HL-60 (cell line): Measurements from ENCODE around the gene OR10A4.
"Not testable (repeated sequence)": the region's sequence is repeated elsewhere in the genome, so short reads cannot be mapped to it uniquely, and the experiment has no call there.

Experiments
- DNase-seq, 2 experiments: peaks; one replicate each; pipeline ENCODE4 v3.0.0-alpha.2; 2010 to 2020; ENCODE audit warnings: low read depth in 1 of 2, low spot score in 1 of 2
- H3K27ac ChIP-seq: fragments of 250-450 bp; sonication (Bioruptor Pico); replicated peaks from 2 replicates; pipeline ENCODE4 v1.5.1; 2020; ENCODE audit warnings: mild to moderate bottlenecking, moderate library complexity
- H3K27me3 ChIP-seq: fragments of 250-450 bp; sonication (Bioruptor Pico); 2 replicates; pipeline ENCODE4 v1.5.1; 2021; ENCODE audit warnings: mild to moderate bottlenecking, moderate library complexity; ENCODE audit not compliant: insufficient read depth, poor library complexity, severe bottlenecking
- H3K4me3 ChIP-seq: replicated peaks from 2 replicates; pipeline ENCODE4 v1.5.1; 2011; ENCODE audit warnings: mild to moderate bottlenecking, control low read depth, low read length; ENCODE audit not compliant: insufficient read depth
- GABPA ChIP-seq: IDR thresholded peaks from 2 replicates; pipeline ENCODE4 v1.6.1; 2012; ENCODE audit warnings: low read depth
- POLR2AphosphoS5 ChIP-seq: IDR thresholded peaks from 2 replicates; pipeline ENCODE4 v1.6.1; 2012; ENCODE audit warnings: low read depth
- SPI1 ChIP-seq: IDR thresholded peaks from 2 replicates; pipeline ENCODE4 v1.6.1; 2012; ENCODE audit warnings: low read depth, mild to moderate bottlenecking, borderline replicate concordance
- TF ChIP-seq, protein P1 (sequence below): IDR thresholded peaks from one replicate; pipeline ENCODE4 v1.5.1; 2011; ENCODE audit warnings: low read length, control low read depth, inconsistent platforms; ENCODE audit not compliant: insufficient read depth
- TF ChIP-seq, protein P2 (sequence below): IDR thresholded peaks from 2 replicates; pipeline ENCODE4 v1.6.1; 2012; ENCODE audit warnings: low read depth; ENCODE audit not compliant: insufficient replicate concordance

Gene OR10A4

DNA sequence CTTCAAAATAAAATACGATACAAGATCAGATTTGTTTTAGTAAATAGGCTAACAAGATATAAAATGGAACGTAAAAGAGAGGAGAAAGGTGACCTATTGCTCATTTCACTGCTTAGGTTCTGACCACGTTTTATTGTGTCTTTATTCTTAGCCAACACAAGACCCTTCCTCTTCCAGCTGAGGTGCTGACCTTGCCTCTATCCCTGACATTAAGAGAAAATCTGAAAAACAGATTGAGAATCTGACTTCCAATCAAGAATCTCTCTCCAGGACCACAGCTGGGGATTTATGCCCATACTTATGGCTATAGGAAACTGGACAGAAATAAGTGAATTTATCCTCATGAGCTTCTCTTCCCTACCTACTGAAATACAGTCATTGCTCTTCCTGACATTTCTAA lies 31.0 kb upstream of the OR10A4 start, which contains the start of gene OR10A5:
Gene OR10A5, plus strand, starts transcription at position 301 of the 400 bp plus-strand sequence. Its CDS starts 0 bp downstream, at position 301.
- H3K27me3 ChIP-seq = no peaks in the 10 kb centered on the region
- H3K4me3 ChIP-seq = no peak within 1 kb of the TSS
- no peak within 1 kb of the TSS for H3K27ac ChIP-seq
- TF ChIP-seq, protein P1, sequence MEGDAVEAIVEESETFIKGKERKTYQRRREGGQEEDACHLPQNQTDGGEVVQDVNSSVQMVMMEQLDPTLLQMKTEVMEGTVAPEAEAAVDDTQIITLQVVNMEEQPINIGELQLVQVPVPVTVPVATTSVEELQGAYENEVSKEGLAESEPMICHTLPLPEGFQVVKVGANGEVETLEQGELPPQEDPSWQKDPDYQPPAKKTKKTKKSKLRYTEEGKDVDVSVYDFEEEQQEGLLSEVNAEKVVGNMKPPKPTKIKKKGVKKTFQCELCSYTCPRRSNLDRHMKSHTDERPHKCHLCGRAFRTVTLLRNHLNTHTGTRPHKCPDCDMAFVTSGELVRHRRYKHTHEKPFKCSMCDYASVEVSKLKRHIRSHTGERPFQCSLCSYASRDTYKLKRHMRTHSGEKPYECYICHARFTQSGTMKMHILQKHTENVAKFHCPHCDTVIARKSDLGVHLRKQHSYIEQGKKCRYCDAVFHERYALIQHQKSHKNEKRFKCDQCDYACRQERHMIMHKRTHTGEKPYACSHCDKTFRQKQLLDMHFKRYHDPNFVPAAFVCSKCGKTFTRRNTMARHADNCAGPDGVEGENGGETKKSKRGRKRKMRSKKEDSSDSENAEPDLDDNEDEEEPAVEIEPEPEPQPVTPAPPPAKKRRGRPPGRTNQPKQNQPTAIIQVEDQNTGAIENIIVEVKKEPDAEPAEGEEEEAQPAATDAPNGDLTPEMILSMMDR = no peak
- TF ChIP-seq SPI1 (no peak), POLR2AphosphoS5 (no peak), GABPA (no peak)
- TF ChIP-seq, protein P2, sequence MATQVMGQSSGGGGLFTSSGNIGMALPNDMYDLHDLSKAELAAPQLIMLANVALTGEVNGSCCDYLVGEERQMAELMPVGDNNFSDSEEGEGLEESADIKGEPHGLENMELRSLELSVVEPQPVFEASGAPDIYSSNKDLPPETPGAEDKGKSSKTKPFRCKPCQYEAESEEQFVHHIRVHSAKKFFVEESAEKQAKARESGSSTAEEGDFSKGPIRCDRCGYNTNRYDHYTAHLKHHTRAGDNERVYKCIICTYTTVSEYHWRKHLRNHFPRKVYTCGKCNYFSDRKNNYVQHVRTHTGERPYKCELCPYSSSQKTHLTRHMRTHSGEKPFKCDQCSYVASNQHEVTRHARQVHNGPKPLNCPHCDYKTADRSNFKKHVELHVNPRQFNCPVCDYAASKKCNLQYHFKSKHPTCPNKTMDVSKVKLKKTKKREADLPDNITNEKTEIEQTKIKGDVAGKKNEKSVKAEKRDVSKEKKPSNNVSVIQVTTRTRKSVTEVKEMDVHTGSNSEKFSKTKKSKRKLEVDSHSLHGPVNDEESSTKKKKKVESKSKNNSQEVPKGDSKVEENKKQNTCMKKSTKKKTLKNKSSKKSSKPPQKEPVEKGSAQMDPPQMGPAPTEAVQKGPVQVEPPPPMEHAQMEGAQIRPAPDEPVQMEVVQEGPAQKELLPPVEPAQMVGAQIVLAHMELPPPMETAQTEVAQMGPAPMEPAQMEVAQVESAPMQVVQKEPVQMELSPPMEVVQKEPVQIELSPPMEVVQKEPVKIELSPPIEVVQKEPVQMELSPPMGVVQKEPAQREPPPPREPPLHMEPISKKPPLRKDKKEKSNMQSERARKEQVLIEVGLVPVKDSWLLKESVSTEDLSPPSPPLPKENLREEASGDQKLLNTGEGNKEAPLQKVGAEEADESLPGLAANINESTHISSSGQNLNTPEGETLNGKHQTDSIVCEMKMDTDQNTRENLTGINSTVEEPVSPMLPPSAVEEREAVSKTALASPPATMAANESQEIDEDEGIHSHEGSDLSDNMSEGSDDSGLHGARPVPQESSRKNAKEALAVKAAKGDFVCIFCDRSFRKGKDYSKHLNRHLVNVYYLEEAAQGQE = no peak
- no peak for DNase-seq

DNA sequence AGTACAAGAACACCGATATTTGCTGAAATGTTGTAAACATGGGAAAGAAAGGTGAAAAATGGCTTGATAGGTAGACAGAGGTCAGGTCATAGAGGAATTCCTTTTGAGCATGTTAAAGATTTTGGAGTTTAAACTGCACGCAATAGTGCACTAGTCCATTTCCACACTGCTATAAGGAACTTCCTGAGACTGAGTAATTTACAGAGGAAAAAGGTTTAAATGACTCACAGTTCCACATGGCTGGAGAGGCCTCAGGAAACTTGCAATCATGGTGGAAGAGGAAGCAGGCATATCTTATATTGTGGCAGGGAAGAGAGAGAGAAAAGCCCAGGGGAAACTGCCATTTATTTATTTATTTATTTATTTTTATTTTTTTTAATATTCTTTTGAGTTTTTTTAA lies 25.9 kb upstream of the OR10A4 start:
- H3K4me3 ChIP-seq = no peak overlapping the region
- no peak for TF ChIP-seq SPI1
- no peak for TF ChIP-seq GABPA
- TF ChIP-seq, protein P1 = no peak
- no peak for TF ChIP-seq POLR2AphosphoS5
- TF ChIP-seq, protein P2 = no peak
- no peaks in the 10 kb centered on the region for H3K27me3 ChIP-seq
- DNase-seq = no peak
- H3K27ac ChIP-seq = no peak overlapping the region

DNA sequence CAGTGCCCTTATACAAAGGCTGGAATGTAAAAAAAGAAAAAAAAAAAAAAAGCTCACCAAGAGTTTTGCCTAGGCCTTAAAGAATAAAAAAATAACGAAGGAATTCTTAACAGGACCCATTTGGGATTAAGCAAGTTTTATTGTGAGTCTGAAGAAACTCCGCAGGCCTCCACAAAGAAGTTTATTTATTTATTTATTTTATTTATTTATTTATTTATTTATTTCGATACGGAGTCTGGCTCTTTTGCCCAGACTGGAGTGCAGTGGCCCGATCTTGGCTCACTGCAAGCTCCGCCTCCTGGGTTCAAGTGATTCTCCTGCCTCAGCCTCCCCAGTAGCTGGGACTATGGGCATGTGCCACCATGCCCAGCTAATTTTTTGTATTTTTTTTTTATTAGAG lies 21.6 kb upstream of the OR10A4 start:
- H3K27ac ChIP-seq, DNase-seq, H3K4me3 ChIP-seq: not testable (repeated sequence)

DNA sequence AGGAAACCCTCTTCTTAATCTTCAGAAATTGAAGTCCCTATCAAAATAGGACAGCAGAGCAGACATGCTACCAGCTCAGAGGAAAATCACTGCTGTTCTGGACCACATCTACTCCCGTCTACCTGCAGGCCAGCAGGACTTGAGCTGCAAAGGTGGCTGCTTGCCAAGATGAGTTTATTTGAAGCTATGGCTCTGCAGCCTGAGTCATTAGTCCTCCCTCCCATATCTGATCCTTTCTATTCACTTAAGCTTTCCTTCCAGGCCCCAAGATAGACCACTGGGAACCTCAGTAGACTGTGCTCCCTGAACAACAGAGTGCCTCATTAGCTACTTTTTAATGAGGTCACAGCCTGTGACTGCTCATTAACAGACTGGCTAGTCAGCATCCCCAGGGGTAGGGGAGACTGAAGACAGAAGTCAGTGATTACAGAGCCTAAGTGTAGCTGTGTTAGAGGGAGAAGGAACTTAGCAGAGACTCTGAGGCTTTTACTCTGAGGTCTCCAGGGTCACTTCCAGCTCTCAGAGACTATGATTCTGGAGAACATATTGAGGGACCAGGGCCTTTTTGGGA lies 20.4 kb upstream of the OR10A4 start:
- TF ChIP-seq, protein P1 = no peak
- no peak for TF ChIP-seq SPI1
- no peak for TF ChIP-seq GABPA
- no peak for TF ChIP-seq POLR2AphosphoS5
- TF ChIP-seq, protein P2 = no peak
- H3K4me3 ChIP-seq = no peak overlapping the region
- no peak for DNase-seq
- H3K27ac ChIP-seq = no peak overlapping the region
- no peaks in the 10 kb centered on the region for H3K27me3 ChIP-seq

More for the DNA sequence above, 21.6 kb upstream of the OR10A4 start:
- H3K27me3 ChIP-seq = not testable (repeated sequence)
